DLD1 (cell line): Measurements from ENCODE around the gene OVAAL.

Experiments used
- in situ Hi-C: cut with HindIII; loops from 2 replicates; pipeline ENCODE4 v1.10.0; 2017; ENCODE audit warnings: low sequenced_read_pairs

Gene OVAAL

GRCh38 chr1:180601512-180601911, 42.7 kb downstream of the OVAAL start:
- in situ Hi-C loops = no loop called here

- in situ Hi-C loops = no loop called here
Measured at GRCh38 chr1:180603223-180603849, 44.6 kb downstream of the OVAAL start.

- in situ Hi-C loops = no loop called here
Measured at GRCh38 chr1:180603850-180604226, 45.1 kb downstream of the OVAAL start.

- in situ Hi-C loops = no loop called here
Measured at GRCh38 chr1:180606155-180606554, 47.4 kb downstream of the OVAAL start.

- in situ Hi-C loops = no loop called here
Measured at GRCh38 chr1:180609643-180610555, 51.1 kb downstream of the OVAAL start.

- in situ Hi-C loops = no loop called here
Measured at GRCh38 chr1:180610556-180611015, 51.8 kb downstream of the OVAAL start.

- in situ Hi-C loops = no loop called here
Measured at GRCh38 chr1:180611016-180611930, 52.5 kb downstream of the OVAAL start.

GRCh38 chr1:180612632-180613031, 53.9 kb downstream of the OVAAL start:
- in situ Hi-C loops = no loop called here

- in situ Hi-C loops = no loop called here
Measured at GRCh38 chr1:180614730-180615129, 56.0 kb downstream of the OVAAL start.

- in situ Hi-C loops = no loop called here
Measured at GRCh38 chr1:180615493-180616290, 56.9 kb downstream of the OVAAL start.
